Uterus (tissue), 4 donors: Measurements from ENCODE around the gene PUSL1. TPM values are rescaled to one million over a fixed set of nuclear protein-coding genes. Genes with fewer than 3 reads are reported as not detected.

ENCODE experiments used
- DNase-seq, 2 donors: peaks; one replicate each; pipeline ENCODE4 v3.0.0-alpha.2; 2019 to 2020
- H3K27ac ChIP-seq, 2 donors: fragments of 200-600 bp; sonication (generic); 1 replicate in 1 of 2; 2 replicates in 1 of 2; pipeline ENCODE4 v1.5.1; 2016 to 2018
- H3K27me3 ChIP-seq, 2 donors: fragments of 200-600 bp; sonication (generic); one replicate each; pipeline ENCODE4 v1.5.1; 2018 to 2019; ENCODE audit warnings: control low read depth in 1 of 2
- H3K36me3 ChIP-seq, 2 donors: fragments of 200-600 bp; sonication (generic); one replicate each; pipeline ENCODE4 v1.5.1; 2019; ENCODE audit warnings: control low read depth in 1 of 2
- H3K4me1 ChIP-seq, 2 donors: fragments of 200-600 bp; sonication (generic); one replicate each; pipeline ENCODE4 v1.5.1; 2018 to 2019; ENCODE audit warnings: control low read depth in 1 of 2
- H3K4me3 ChIP-seq, 2 donors: fragments of 200-600 bp; sonication (generic); 1 replicate in 1 of 2; 2 replicates in 1 of 2; pipeline ENCODE4 v1.5.1; 2018 to 2019; ENCODE audit warnings: mild to moderate bottlenecking in 1 of 2
- H3K9me3 ChIP-seq, 2 donors: fragments of 200-600 bp; sonication (generic); one replicate each; pipeline ENCODE4 v1.5.1; 2019; ENCODE audit warnings: control low read depth in 1 of 2
- CTCF ChIP-seq, 4 experiments: fragments of 200-600 bp in 2 of 4; fragments of 450-650 bp in 2 of 4; sonication (generic) in 2 of 4; IDR thresholded peaks; one replicate each; pipeline ENCODE4 v1.5.1; 2016 to 2019; ENCODE audit warnings: antibody characterized with exemption in 4 of 4, mild to moderate bottlenecking in 2 of 4, moderate library complexity in 1 of 4
- POLR2A ChIP-seq, 2 donors: fragments of 450-650 bp; IDR thresholded peaks; one replicate each; pipeline ENCODE4 v1.6.1; 2016; ENCODE audit warnings: antibody characterized with exemption in 2 of 2, mild to moderate bottlenecking in 1 of 2, moderate library complexity in 1 of 2
- intact Hi-C: fragments of 100-400 bp; cut with DNase I; formaldehyde crosslinking; loops from one replicate; pipeline ENCODE4 v1.15.1; 2023; ENCODE audit warnings: low total_unique reads
- total RNA-seq, 4 donors: library from RNA; depleted of rRNA in 3 of 4; stranded (reverse); fragments of >200 nt in 3 of 4; gene quantifications; one replicate each; pipeline versions ENCODE4 v1.1.0 to v1.2.4, GENCODE V29; 2014 to 2023
- donor health status: DM: yes; HTN: yes; CAD: no.

The PUSL1 gene
- total RNA-seq, 4 donors from 2014 or later: 14.7 to 34.1 (median 24.3) TPM

- TF ChIP-seq POLR2A (IDR thresholded peaks at IDR 0.05) (no peak), CTCF (IDR thresholded peaks at IDR 0.05) (no peak)
- H3K27ac ChIP-seq: no peak overlapping the region
- no peaks in the 10 kb centered on the region for H3K27me3 ChIP-seq
- intact Hi-C loops: no loop called here
- no peaks in the 10 kb centered on the region for H3K36me3 ChIP-seq
- no peak overlapping the region for H3K4me3 ChIP-seq
- peaks cover 0 to 5% of the 10 kb centered on the region in 2 donors for H3K4me1 ChIP-seq
- no peak for DNase-seq
- H3K9me3 ChIP-seq: no peaks in the 10 kb centered on the region
Observed at GRCh38 chr1:1279028-1279427, 29.4 kb upstream of the PUSL1 start.

GRCh38 chr1:1280782-1281481 lies 27.5 kb upstream of the PUSL1 start:
- no peaks in the 10 kb centered on the region for H3K36me3 ChIP-seq
- TF ChIP-seq CTCF (IDR thresholded peaks at IDR 0.05) (no peak), POLR2A (IDR thresholded peaks at IDR 0.05) (no peak)
- intact Hi-C loops: no loop called here
- no peak overlapping the region for H3K4me3 ChIP-seq
- no peaks in the 10 kb centered on the region for H3K4me1 ChIP-seq
- DNase-seq: no peak
- H3K27ac ChIP-seq: no peak overlapping the region
- H3K27me3 ChIP-seq: no peaks in the 10 kb centered on the region
- no peaks in the 10 kb centered on the region for H3K9me3 ChIP-seq

- no peaks in the 10 kb centered on the region for H3K36me3 ChIP-seq
- no peak overlapping the region for H3K27ac ChIP-seq
- no peaks in the 10 kb centered on the region for H3K4me1 ChIP-seq
- intact Hi-C loops: no loop called here
- no peaks in the 10 kb centered on the region for H3K9me3 ChIP-seq
- no peak overlapping the region for H3K4me3 ChIP-seq
- TF ChIP-seq CTCF (IDR thresholded peaks at IDR 0.05) (no peak), POLR2A (IDR thresholded peaks at IDR 0.05) (no peak)
- DNase-seq: no peak
- no peaks in the 10 kb centered on the region for H3K27me3 ChIP-seq
Observed at GRCh38 chr1:1281533-1282321, 26.7 kb upstream of the PUSL1 start.

- H3K27ac ChIP-seq: no peak overlapping the region
- H3K9me3 ChIP-seq: no peaks in the 10 kb centered on the region
- no peaks in the 10 kb centered on the region for H3K4me1 ChIP-seq
- H3K4me3 ChIP-seq: no peak overlapping the region
- TF ChIP-seq CTCF (IDR thresholded peaks at IDR 0.05) (no peak), POLR2A (IDR thresholded peaks at IDR 0.05) (no peak)
- intact Hi-C loops: no loop called here
- no peak for DNase-seq
- H3K27me3 ChIP-seq: no peaks in the 10 kb centered on the region
- H3K36me3 ChIP-seq: no peaks in the 10 kb centered on the region
Observed at GRCh38 chr1:1282998-1283397, 25.4 kb upstream of the PUSL1 start.

GRCh38 chr1:1283821-1284220 lies 24.6 kb upstream of the PUSL1 start:
- Histone ChIP-seq H3K9me3 (no peaks in the 10 kb centered on the region), H3K4me3 (no peak overlapping the region), H3K27ac (no peak overlapping the region), H3K27me3 (no peaks in the 10 kb centered on the region), H3K36me3 (no peaks in the 10 kb centered on the region), H3K4me1 (no peaks in the 10 kb centered on the region)
- intact Hi-C loops: no loop called here
- no peak for DNase-seq
- TF ChIP-seq POLR2A (IDR thresholded peaks at IDR 0.05): no peak
- TF ChIP-seq CTCF (IDR thresholded peaks at IDR 0.05): no peak
